Heart left ventricle (tissue), 16 donors: Measurements from ENCODE around the gene MYOM1. TPM values are rescaled to one million over a fixed set of nuclear protein-coding genes. Genes with fewer than 3 reads are reported as not detected.

Experiments
- ATAC-seq, 4 donors: fragments of 200-7000 bp; cut with Tn5 transposase; one replicate each; pipeline ENCODE4 v1.9.1; 2020 to 2022; ENCODE audit warnings: moderate library complexity in 4 of 4, mild to moderate bottlenecking in 3 of 4, moderate number of reproducible peaks in 1 of 4
- DNase-seq, 5 donors: peaks; one replicate each; pipeline ENCODE4 v3.0.0-alpha.2; 2020
- H3K27ac ChIP-seq, 12 donors: fragments of 200-600 bp; sonication (generic) in 4 of 12; one replicate each; pipeline versions ENCODE4 v1.5.0 to v1.8.0; 2016 to 2022; ENCODE audit warnings: mild to moderate bottlenecking in 2 of 12
- H3K27me3 ChIP-seq, 9 donors: fragments of 200-600 bp; sonication (generic) in 2 of 9; one replicate each; pipeline versions ENCODE4 v1.5.1 to v1.8.0; 2016 to 2022; ENCODE audit warnings: mild to moderate bottlenecking in 3 of 9
- H3K36me3 ChIP-seq, 9 donors: fragments of 200-600 bp; sonication (generic) in 2 of 9; one replicate each; pipeline versions ENCODE4 v1.5.0 to v1.8.0; 2018 to 2022; ENCODE audit warnings: mild to moderate bottlenecking in 2 of 9
- H3K4me1 ChIP-seq, 12 donors: fragments of 200-600 bp; sonication (generic) in 4 of 12; one replicate each; pipeline versions ENCODE4 v1.5.0 to v1.8.0; 2016 to 2022; ENCODE audit warnings: mild to moderate bottlenecking in 3 of 12
- H3K4me3 ChIP-seq, 12 donors: fragments of 200-600 bp; sonication (generic) in 4 of 12; one replicate each; pipeline versions ENCODE4 v1.5.0 to v1.8.0; 2017 to 2022; ENCODE audit warnings: mild to moderate bottlenecking in 9 of 12, moderate library complexity in 4 of 12
- H3K9me3 ChIP-seq, 12 donors: fragments of 200-600 bp; sonication (generic) in 4 of 12; one replicate each; pipeline versions ENCODE4 v1.5.0 to v1.8.0; 2016 to 2022; ENCODE audit warnings: mild to moderate bottlenecking in 1 of 12
- CTCF ChIP-seq, 12 donors: fragments of 200-600 bp; sonication (generic) in 4 of 12; IDR thresholded peaks; one replicate each; pipeline versions ENCODE4 v1.5.0 to v1.8.0; 2018 to 2022; ENCODE audit warnings: antibody characterized with exemption in 12 of 12, mild to moderate bottlenecking in 5 of 12
- POLR2A ChIP-seq, 2 donors: fragments of 450-650 bp; IDR thresholded peaks; one replicate each; pipeline ENCODE4 v1.6.1; 2017; ENCODE audit warnings: antibody characterized with exemption in 2 of 2, mild to moderate bottlenecking in 2 of 2, moderate library complexity in 2 of 2
- WGBS, 4 donors: extraction: QIAGEN DNeasy Blood & Tissue Kit in 2 of 4; methylation state at CpG; one replicate each; pipeline versions ENCODE4 v1.1.5 to v1.1.7; 2013 to 2018; 5-methylcytosine and 5-hydroxymethylcytosine counted together
- intact Hi-C, 10 donors: fragments of 100-400 bp; cut with DNase I; formaldehyde crosslinking; loops; one replicate each; pipeline versions ENCODE4 v1.11.1 to v1.14.2; 2022
- polyA plus RNA-seq, 2 donors: library from polyadenylated mRNA; stranded (reverse); fragments of 200-250 nt; gene quantifications; one replicate each; pipeline ENCODE4 v1.2.3, GENCODE V29; 2013
- total RNA-seq, 9 donors: library from RNA; depleted of rRNA in 2 of 9; stranded (reverse); fragments of >200 nt in 2 of 9; fragmentation: NEBNext Ultra II Directional in 3 of 9; extraction: Animal tissue kit (Norgen Biotek cat#: 25700) in 3 of 9; gene quantifications; one replicate each; pipeline versions ENCODE4 v1.1.0 to v1.2.4, GENCODE V29; 2016 to 2023
- donor health status: ischemic (EF 13 %, LVEDD 7.1; RV severe dilation, severe dysfunction).
- donor health status: healthy with polysubstance abuse.
- donor health status: DM: no; HTN: yes; CAD: no.
- donor health status: DM: no; HTN: no; CAD: no.
- donor health status: ischemic (EF 25% LVEDD 6.9; RV normal size, moderate dysfunction).
- donor health status: ischemic (EF 25% LVEDD 5.7; RV mildly dilated, moderate dysfunction).
- donor health status: healthy.
- donor health status: DM: yes; HTN: yes; CAD: no.
- donor health status: ischemic (EF 35%, LVEDD 5.7; RV mildly dilated, moderate dysfunction).
- donor health status: nonischemic (EF 11% LVEDD 7.7; RV severe dilation, severe dysfunction).
- donor health status: DM: yes; HTN: yes; CAD: no.
- donor health status: PGD.
- donor health status: ischemic (EF 29% LVEDD 5.4; RV normal size, mild dysfunction).
- donor health status: nonischemic (EF 23%, LVEDD 6.1; RV moderate dilation, normal function).

Gene MYOM1
- total and polyA plus RNA-seq, 11 donors = 112 to 1,344 (median 801) TPM

DNA sequence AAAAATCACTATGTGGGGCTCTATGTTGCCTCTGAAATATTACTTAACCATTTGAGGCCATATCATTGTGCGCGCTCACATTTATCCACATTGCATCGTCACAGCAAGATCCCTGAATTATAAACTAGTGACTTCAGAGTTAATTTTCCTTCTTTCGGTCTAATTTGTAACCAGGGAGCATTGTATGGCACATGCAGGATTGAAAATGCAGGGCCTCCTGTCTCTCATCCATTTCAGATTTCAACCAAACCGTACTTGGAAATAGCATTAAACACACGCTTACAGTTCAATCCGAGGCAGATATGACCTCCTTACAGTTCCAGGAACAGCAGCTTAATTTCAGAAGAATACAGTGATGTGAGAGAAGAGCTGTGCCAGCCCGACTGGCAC lies 532 bp downstream of the MYOM1 start:
- H3K27ac ChIP-seq = peak overlapping the region; percentile 77 to 97 (median 90)
- ATAC-seq = no peak
- WGBS, 4 donors = 37 to 46% (median 41%) methylated on average over 8 of the region's 8 CpGs
- TF ChIP-seq CTCF (IDR thresholded peaks at IDR 0.05) = no peak
- TF ChIP-seq POLR2A (IDR thresholded peaks at IDR 0.05) = no peak
- H3K4me1 ChIP-seq = peaks cover 0 to 25% (median 0%) of the 10 kb centered on the region in 12 donors
- H3K36me3 ChIP-seq = peaks cover 0 to 23% (median 10%) of the 10 kb centered on the region in 9 donors
- no peak for DNase-seq
- no peaks in the 10 kb centered on the region for H3K27me3 ChIP-seq
- H3K4me3 ChIP-seq = peak overlapping the region; percentile 4 to 70 (median 60)
- intact Hi-C loops = loop anchor here in 3 of 10 donors (2.0 to 10.0 kb wide), 3 partner anchors 28 to 64 kb away; partner anchors contain the start of gene MYL12A (in 2 of the 3)
- H3K9me3 ChIP-seq = no peaks in the 10 kb centered on the region

- DNase-seq (no peak), ATAC-seq (peak in 1 of 4 donors; percentile 34)
- peaks cover 0 to 27% (median 2%) of the 10 kb centered on the region in 12 donors for H3K4me1 ChIP-seq
- H3K27me3 ChIP-seq = no peaks in the 10 kb centered on the region
- peaks cover 0 to 27% (median 13%) of the 10 kb centered on the region in 9 donors for H3K36me3 ChIP-seq
- H3K9me3 ChIP-seq = no peaks in the 10 kb centered on the region
- WGBS, 4 donors = 31 to 43% (median 35%) methylated on average over 2 of the region's 2 CpGs
- peak overlapping the region; percentile 77 to 97 (median 90) for H3K27ac ChIP-seq
- peak overlapping the region; percentile 4 to 70 (median 60) for H3K4me3 ChIP-seq
- no peak for TF ChIP-seq CTCF (IDR thresholded peaks at IDR 0.05)
- no peak for TF ChIP-seq POLR2A (IDR thresholded peaks at IDR 0.05)
- intact Hi-C loops = loop anchor here in 3 of 10 donors (2.0 to 10.0 kb wide), 3 partner anchors 28 to 64 kb away; partner anchors contain the start of gene MYL12A (in 2 of the 3)
These were observed 949 bp downstream of the MYOM1 start for GRCh38 chr18:3218819-3219218.

DNA sequence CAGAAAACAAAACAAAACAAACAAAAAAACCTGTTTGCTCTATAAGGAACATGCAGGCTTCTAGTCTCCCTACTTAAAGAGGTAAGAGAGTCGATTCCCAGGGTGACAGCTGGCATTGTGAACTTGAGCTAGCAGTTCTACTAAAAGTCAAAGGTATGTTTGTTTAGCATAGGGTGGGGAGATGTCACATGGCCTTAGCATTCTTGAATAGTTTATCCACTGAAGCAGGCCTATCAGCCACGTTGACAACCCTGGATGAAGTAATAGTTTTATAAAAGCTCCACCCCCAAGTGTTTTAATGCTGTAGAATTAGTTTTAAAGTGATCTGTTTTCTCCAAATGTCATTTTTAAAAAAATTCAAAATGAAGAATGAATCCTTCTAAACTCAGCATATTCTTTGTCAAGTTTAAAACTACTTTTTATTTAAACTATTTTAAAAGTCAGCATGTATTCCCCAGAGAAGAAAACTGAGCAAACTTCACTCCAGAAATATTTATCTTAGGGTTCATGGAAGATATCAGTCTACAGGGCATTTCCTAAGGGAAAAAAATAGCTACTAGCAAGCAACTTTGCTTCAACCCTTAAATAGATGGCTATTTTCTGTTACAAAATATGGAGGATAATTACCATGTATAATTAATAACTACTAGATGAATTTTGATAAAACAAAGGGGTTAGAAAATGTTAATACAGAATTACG lies 1.7 kb downstream of the MYOM1 start:
- DNase-seq (peak in 1 of 5 donors; percentile 37), ATAC-seq (peak; percentile 41 to 55 (median 53))
- no peaks in the 10 kb centered on the region for H3K27me3 ChIP-seq
- TF ChIP-seq POLR2A (IDR thresholded peaks at IDR 0.05) (peak; percentile 12 to 54), CTCF (IDR thresholded peaks at IDR 0.05) (no peak)
- H3K36me3 ChIP-seq = peaks cover 0 to 32% (median 14%) of the 10 kb centered on the region in 9 donors
- peaks cover 0 to 34% (median 9%) of the 10 kb centered on the region in 12 donors for H3K4me1 ChIP-seq
- intact Hi-C loops = loop anchor here in 3 of 10 donors (2.0 to 10.0 kb wide), 3 partner anchors 29 to 63 kb away; partner anchors contain the start of gene MYL12A (in 2 of the 3)
- H3K4me3 ChIP-seq = peak overlapping the region; percentile 4 to 70 (median 60)
- peak overlapping the region; percentile 77 to 97 (median 90) for H3K27ac ChIP-seq
- 15 to 19% (median 16%) methylated on average over 3 of the region's 3 CpGs for WGBS, 4 donors
- H3K9me3 ChIP-seq = no peaks in the 10 kb centered on the region

- H3K9me3 ChIP-seq = no peaks in the 10 kb centered on the region
- WGBS, 4 donors = 51 to 65% (median 60%) methylated on average over 5 of the region's 5 CpGs
- DNase-seq (no peak), ATAC-seq (peak in 1 of 4 donors; percentile 0)
- no peaks in the 10 kb centered on the region for H3K27me3 ChIP-seq
- peaks cover 0 to 37% (median 14%) of the 10 kb centered on the region in 9 donors for H3K36me3 ChIP-seq
- no peak for TF ChIP-seq POLR2A (IDR thresholded peaks at IDR 0.05)
- TF ChIP-seq CTCF (IDR thresholded peaks at IDR 0.05) = no peak
- H3K4me1 ChIP-seq = peaks cover 0 to 45% (median 16%) of the 10 kb centered on the region in 12 donors
- peak overlapping the region in 11 of 12 donors; percentile 77 to 97 (median 91) for H3K27ac ChIP-seq
- intact Hi-C loops = loop anchor here in 2 of 10 donors (5.0 to 10.0 kb wide), 2 partner anchors 35 to 62 kb away; no protein-coding TSS in a partner anchor
- peak overlapping the region in 11 of 12 donors; percentile 37 to 70 (median 61) for H3K4me3 ChIP-seq
These were observed 2.8 kb downstream of the MYOM1 start for GRCh38 chr18:3216987-3217386.
